Measurements from ENCODE around the gene GIN1.

DNA sequence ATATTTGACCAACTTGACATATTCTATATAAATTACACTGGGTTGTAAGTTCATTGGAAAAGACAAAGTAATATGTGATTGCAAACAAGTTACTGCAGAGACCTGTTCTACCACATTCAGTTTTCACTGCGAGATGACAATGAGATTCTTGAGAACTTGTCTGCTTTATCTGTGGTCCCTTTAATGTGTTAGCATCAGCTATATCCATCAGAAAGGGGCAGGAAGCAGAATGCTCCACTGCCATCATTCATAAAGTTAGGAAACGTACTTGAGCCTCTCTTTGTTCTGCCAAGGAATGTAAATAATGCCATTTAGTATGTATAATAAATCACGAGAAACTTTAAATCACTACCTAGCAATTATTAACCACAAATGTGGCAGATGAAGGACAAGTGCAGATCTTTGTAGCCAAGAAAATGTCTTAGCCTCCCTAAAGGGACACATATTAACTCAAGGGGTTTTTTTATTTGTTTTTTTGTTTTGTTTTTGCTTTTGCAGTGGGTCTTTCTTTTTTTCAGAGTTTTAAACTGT is 59.4 kb downstream of the GIN1 start:
- TF ChIP-seq POLR2AphosphoS5 (IDR thresholded peaks at IDR 0.05) (no peak), POLR2A (IDR thresholded peaks at IDR 0.05) (no peak)
- TF ChIP-seq, protein P1, sequence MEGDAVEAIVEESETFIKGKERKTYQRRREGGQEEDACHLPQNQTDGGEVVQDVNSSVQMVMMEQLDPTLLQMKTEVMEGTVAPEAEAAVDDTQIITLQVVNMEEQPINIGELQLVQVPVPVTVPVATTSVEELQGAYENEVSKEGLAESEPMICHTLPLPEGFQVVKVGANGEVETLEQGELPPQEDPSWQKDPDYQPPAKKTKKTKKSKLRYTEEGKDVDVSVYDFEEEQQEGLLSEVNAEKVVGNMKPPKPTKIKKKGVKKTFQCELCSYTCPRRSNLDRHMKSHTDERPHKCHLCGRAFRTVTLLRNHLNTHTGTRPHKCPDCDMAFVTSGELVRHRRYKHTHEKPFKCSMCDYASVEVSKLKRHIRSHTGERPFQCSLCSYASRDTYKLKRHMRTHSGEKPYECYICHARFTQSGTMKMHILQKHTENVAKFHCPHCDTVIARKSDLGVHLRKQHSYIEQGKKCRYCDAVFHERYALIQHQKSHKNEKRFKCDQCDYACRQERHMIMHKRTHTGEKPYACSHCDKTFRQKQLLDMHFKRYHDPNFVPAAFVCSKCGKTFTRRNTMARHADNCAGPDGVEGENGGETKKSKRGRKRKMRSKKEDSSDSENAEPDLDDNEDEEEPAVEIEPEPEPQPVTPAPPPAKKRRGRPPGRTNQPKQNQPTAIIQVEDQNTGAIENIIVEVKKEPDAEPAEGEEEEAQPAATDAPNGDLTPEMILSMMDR (IDR thresholded peaks at IDR 0.05) = no peak

Measured in suprapubic skin (tissue), 4 donors.